Measurements from ENCODE around the gene POR. TPM values are rescaled to one million over a fixed set of nuclear protein-coding genes. Genes with fewer than 3 reads are reported as not detected.

Gene POR
- total and polyA plus RNA-seq, 2 donors (not counting 1 experiment from before 2014, with no cell fraction given), result 68.4 to 78.4 TPM

GRCh38 chr7:75878769-75879611, 36.0 kb upstream of the POR start, which contains the start of gene RHBDD2:
TSS of gene RHBDD2 (plus strand) at chr7:75879034. CDS start at chr7:75879083, 49 bp downstream.
- Histone ChIP-seq H3K9ac (ENCODE audit: low read length) (peak within 1 kb of the TSS; percentile 95), H3K36me3 (replicated peaks in 1 of 2; ENCODE audit: control extremely low read depth in 1 of 2, control insufficient read depth in 1 of 2, extremely low read depth in 1 of 2, insufficient read depth in 2 of 2, low read length in 1 of 2) (peaks cover 0 to 23% of the 10 kb centered on the region in 2 experiments), H3K9me3 (ENCODE audit: control extremely low read depth in 1 of 3, control insufficient read depth in 2 of 3, insufficient read depth in 1 of 3, low read length in 2 of 3) (peaks cover 0 to 2% (median 0%) of the 10 kb centered on the region in 3 donors), H3K4me3 (ENCODE audit: control extremely low read depth in 1 of 5, extremely low read depth in 1 of 5, insufficient read depth in 1 of 5, low read depth in 2 of 5, low read length in 4 of 5) (peak within 1 kb of the TSS; percentile 59 to 97 (median 81)), H2AFZ (ENCODE audit: insufficient read depth, low read depth, low read length, poor library complexity, severe bottlenecking) (peak within 1 kb of the TSS; percentile 96), H3K4me1 (ENCODE audit: control insufficient read depth in 2 of 2, insufficient read depth in 2 of 2, low read length in 2 of 2) (peaks cover 18 to 20% of the 10 kb centered on the region in 2 donors), H3K4me2 (replicated peaks; ENCODE audit: low read depth, low read length, poor library complexity, severe bottlenecking) (peak within 1 kb of the TSS; percentile 85), H4K20me1 (ENCODE audit: control insufficient read depth, insufficient read depth, low read length, poor library complexity, severe bottlenecking) (peaks cover 6% of the 10 kb centered on the region), H3K27ac (ENCODE audit: low read length in 2 of 2) (peak within 1 kb of the TSS; percentile 66 to 87), H3K27me3 (replicated peaks in 1 of 4; ENCODE audit: control extremely low read depth in 1 of 4, control insufficient read depth in 3 of 4, insufficient read depth in 4 of 4, low read length in 3 of 4) (no peaks in the 10 kb centered on the region), H3K79me2 (ENCODE audit: control insufficient read depth, insufficient read depth, low read length) (peaks cover 43% of the 10 kb centered on the region)
- Mint-ChIP-seq H3K4me3 (peak within 1 kb of the TSS; percentile 90), H3K27ac (peak within 1 kb of the TSS; percentile 98), H3K27me3 (no peaks in the 10 kb centered on the region), H3K9me3 (ENCODE audit: insufficient read depth) (no peaks in the 10 kb centered on the region), H3K4me1 (peaks cover 26% of the 10 kb centered on the region)
- intact Hi-C loops (cut with micrococcal nuclease), result loop anchor here (1.0 to 2.0 kb wide), 4 partner anchors 36 to 169 kb away; partner anchors contain the start of genes HIP1, MDH2, POR and TMEM120A
- POLR2A ChIA-PET, result interaction anchor here (0.6 to 1.5 kb wide), 5 partner anchors 14 to 169 kb away, joined by 3 to 11 read pairs (median 7); partner anchors contain the start of genes MDH2, POR and STYXL1
- TF ChIP-seq CTCF (IDR thresholded peaks at IDR 0.05) (peak; percentile 11), EZH2 (IDR thresholded peaks at IDR 0.05; ENCODE audit: borderline replicate concordance, insufficient read depth, low read depth, low read length, poor library complexity, severe bottlenecking) (no peak)
- CTCF ChIA-PET, result interaction anchor here (1.0 kb wide), 1 partner anchor 141 kb away, joined by 3 read pairs; no protein-coding TSS in a partner anchor
- ATAC-seq (ENCODE audit: low read depth) (peak; percentile 98), DNase-seq (peak; percentile 95)
- WGBS (ENCODE audit: insufficient coverage), result 2% methylated on average over 55 of the region's 65 CpGs
